Measurements from ENCODE around the gene ARRDC3.

The ARRDC3 gene

DNA sequence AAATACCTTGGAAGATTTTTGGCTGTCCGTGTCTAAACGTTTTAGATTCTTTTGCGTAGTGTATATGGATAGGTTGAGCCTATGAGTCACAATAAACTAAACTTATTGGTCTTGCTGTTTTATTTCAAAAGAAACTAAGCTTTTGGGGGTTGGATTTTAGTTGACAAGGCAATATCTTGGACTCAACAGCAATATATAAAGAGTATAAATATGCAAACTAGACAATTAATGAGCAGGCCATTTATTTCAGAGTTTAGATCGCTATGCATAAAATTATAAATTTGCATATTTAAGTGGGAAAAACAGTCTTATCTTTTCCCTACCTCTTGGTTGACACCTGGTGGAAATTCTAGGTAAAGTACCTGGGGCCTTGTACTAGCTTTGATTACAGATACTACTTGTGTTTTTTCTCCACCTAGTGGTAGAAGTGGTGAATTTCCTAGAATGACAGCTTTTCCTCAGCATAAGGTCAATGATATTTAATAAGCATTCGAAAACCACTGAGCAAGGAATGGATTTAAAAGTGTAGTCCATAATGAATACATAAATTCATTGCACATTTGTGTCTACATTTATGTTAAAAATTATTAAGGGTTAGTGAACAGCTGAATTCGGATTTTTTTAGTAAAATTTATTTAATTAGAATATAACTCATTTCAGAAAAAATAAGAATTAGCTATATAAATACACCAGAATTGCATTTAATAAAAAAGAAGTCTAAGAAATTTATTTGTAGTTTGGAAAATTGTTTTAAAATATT, 1.7 kb upstream of the ARRDC3 start:
- no peak for DNase-seq (ENCODE audit: low read depth in 1 of 2, low spot score in 1 of 2)

DNA sequence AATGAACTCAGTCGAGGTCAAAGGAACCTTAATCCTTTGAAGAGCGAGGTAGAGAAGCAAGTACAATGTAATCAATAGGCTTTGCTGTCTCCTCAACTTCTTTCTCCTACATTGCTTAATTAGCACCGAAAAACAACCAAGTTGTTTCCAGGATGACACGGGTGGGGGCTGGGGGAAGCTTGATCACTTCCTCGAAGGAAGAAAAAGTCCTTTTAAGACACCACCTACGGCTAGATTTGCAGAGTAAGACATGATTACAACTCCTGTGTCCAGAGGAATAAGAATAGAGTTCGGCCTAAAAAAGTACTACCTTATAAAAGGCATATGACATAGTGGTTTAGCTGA, 811 bp upstream of the ARRDC3 start:
- no peak for DNase-seq (ENCODE audit: low read depth in 1 of 2, low spot score in 1 of 2)

DNA sequence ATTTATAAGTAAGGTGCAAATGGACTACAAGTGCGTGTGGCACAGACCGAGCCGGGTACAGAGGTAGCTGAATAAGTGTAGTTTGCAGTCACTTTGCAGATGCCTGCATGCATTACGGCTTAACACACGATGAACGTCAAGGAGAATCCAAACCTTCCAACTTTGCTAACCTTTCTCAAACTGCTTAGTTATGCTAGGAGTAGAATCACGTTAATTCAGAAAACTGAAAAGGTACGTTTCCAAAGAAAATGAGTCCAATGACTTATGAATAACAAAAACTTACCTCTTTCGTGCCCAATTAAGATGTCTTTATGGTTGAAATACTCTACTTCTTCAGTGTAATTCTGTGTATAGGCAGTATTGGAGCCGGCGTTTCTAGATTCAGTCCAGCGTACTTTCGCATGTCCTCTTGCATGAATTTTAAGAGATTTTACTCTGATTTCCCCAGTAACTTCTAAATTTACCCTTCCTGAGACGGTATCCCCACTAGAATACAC, 539 bp downstream of the ARRDC3 start:
- DNase-seq (ENCODE audit: low read depth in 1 of 2, low spot score in 1 of 2) = peak in 1 of 2 donors; percentile 28

DNA sequence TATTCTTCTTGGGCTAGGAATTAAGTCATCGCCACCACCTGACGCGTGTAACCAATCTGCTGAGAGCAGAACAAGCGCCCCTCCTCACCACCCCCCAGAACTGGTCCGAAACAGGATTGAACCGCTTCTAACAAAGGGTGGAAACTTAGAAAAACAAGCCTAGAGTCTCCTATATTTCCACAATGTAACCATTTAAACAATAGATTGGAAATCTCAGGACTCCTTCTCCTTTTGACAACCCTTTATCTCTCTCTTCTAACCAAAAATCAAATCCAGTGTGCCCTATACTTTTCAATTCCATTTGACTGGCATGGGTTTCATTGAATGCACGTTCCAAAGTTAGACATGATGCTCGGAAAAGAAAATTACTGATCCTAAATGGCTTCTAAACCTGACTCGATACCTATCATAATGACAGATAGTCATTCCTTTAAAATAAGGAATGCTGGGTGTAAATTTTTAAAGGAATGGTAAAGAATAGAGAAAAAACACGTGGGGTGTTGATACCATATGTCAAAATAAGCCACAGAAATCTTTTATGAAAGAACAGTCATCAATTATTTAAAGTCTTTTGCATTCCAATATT, 1.2 kb downstream of the ARRDC3 start:
- peak; percentile 51 to 66 for DNase-seq (ENCODE audit: low read depth in 1 of 2, low spot score in 1 of 2)

- DNase-seq (ENCODE audit: low read depth in 1 of 2, low spot score in 1 of 2) = no peak
Measured at GRCh38 chr5:91381239-91381773, 1.8 kb downstream of the ARRDC3 start.

GRCh38 chr5:91380491-91381238, 2.5 kb downstream of the ARRDC3 start:
- peak; percentile 95 to 99 for DNase-seq (ENCODE audit: low read depth in 1 of 2, low spot score in 1 of 2)

GRCh38 chr5:91379914-91380490, 3.1 kb downstream of the ARRDC3 start:
- DNase-seq (ENCODE audit: low read depth in 1 of 2, low spot score in 1 of 2) = peak; percentile 90 to 93

GRCh38 chr5:91379246-91379913, 3.7 kb downstream of the ARRDC3 start:
- DNase-seq (ENCODE audit: low read depth in 1 of 2, low spot score in 1 of 2) = no peak

GRCh38 chr5:91378752-91379211, 4.3 kb downstream of the ARRDC3 start:
- no peak for DNase-seq (ENCODE audit: low read depth in 1 of 2, low spot score in 1 of 2)

GRCh38 chr5:91374893-91375520, 8.1 kb downstream of the ARRDC3 start:
- DNase-seq (ENCODE audit: low read depth in 1 of 2, low spot score in 1 of 2) = no peak

- no peak for DNase-seq (ENCODE audit: low read depth in 1 of 2, low spot score in 1 of 2)
Measured at GRCh38 chr5:91373600-91373999, 9.5 kb downstream of the ARRDC3 start.

DNA sequence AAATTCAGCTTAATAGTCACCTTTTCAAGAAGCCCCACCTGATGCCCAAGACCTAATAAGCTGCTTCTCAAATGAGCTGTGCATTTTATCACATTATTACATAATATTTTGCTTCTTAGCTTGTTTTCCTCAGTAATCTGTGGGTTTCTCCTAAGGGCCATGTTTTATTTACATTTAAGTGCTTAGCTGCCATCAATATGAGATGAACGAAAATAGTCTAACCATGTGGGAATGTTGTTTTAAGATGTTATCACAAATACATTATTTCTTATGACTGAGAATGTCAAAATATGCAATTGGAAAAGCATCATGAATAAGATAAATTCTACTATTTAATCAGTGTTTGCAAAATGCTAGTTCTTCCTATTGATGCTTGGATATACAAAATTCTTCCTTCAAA, 10.1 kb downstream of the ARRDC3 start:
- no peak for DNase-seq (ENCODE audit: low read depth in 1 of 2, low spot score in 1 of 2)

DNA sequence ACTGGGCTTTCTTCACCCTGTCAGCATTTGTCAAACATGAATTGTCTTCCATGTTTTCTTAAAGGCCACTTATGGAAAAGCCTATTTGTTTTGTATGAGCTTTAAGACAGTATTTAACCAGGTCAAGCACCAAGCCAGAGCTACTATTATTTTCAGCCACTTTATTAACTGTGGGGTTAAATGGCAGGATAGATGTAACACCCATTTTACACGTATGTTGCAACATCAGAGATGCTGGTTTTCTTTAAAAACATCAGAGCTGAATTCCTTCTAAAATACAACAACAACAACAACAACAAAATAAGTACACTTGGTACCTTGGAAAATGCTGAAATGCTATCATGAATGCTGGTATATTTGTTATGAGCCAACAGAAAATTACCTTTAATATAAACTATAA, 13.6 kb downstream of the ARRDC3 start:
- no peak for DNase-seq (ENCODE audit: low read depth in 1 of 2, low spot score in 1 of 2)

DNA sequence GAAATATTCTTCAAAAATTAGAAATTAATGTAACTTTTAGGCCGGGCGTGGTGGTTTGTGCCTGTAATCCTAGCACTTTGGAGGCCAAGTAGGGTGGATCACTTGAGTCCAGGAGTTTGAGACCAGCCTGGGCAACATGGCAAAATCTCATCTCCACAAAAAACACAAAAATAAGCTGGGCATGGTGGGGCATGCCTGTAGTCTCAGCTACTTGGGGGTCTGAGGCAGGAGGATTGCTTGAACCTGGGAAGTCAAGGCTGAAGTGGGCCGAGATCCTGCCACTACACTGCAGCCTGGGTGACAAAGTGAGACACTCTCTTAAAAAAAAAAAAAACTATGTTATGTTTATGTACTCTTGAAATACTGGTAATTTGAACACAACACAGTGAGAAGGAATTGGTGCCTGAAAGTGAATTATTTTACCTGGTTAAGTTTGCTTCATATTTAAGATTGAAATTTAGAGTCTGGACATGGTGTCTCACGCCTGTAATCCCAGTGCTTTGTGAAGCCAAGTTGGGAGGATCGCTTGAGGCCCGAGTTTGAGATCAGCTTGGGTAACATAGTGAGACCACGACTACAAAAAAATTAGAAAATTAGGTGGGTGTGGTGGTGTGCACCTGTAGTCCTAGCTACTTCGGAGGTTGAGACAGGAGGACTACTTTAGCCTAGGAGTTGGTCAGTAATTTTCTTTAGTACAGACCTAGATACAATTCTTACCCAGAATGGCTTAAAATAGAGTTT, 15.0 kb downstream of the ARRDC3 start:
- DNase-seq (ENCODE audit: low read depth in 1 of 2, low spot score in 1 of 2) = no peak

DNA sequence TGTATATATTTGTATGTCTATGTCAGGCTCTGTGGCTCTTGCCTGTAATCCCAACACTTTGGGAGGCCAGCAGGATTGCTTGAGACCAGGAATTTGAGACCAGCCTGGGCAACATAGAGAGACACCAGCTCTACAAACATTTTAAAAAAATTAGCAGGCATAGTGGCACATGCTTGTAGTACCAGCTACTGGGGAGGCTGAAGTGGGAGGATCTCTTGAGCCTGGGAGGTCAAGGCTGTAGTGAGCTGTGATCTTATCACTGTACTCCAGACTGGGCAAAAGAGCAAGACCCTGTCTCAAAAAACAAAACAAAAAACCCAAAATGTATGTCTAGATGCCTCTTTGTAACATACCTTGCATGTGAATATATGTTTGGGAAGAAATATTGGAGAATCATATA, 15.8 kb downstream of the ARRDC3 start:
- DNase-seq (ENCODE audit: low read depth in 1 of 2, low spot score in 1 of 2) = no peak

GRCh38 chr5:91366551-91366950, 16.6 kb downstream of the ARRDC3 start:
- DNase-seq (ENCODE audit: low read depth in 1 of 2, low spot score in 1 of 2) = no peak

DNA sequence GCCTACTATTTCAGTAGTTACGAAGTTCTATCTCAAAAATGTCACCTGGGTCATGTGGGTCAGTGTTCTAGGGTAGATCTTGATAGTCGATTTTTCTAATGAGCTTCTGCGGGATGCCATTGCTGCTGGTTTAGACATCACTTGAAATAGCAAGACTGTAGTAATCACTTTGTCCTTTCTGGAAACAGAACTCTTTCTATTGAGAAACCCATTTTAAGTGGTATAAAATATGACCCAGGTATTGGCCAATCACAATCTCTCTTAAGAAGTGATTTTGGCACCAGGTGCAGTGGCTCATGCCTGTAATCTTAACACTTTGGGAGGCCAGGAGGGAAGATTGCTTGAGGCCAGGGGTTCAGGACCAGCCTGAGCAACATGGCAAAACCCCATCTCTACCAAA, 17.6 kb downstream of the ARRDC3 start:
- DNase-seq (ENCODE audit: low read depth in 1 of 2, low spot score in 1 of 2) = no peak

DNA sequence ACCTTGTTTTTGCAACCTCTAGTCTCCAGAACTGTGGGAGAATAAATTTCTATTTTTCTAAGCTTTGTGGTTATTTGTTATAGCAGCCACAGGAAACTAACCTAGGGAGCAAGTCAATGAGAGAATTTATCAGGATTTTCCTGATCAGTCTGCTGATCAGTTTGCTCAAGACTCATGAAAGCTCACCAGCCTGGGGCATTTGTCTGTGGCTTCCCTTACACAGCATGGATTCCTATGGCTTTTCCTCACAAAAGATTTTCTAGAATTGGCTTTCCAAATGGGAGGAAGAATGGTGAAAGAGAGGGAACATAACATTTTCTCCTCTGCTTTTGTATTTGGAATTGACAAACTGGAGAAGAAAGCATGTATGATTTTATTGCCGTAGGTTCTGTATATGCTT, 20.2 kb downstream of the ARRDC3 start:
- no peak for DNase-seq (ENCODE audit: low read depth in 1 of 2, low spot score in 1 of 2)

DNA sequence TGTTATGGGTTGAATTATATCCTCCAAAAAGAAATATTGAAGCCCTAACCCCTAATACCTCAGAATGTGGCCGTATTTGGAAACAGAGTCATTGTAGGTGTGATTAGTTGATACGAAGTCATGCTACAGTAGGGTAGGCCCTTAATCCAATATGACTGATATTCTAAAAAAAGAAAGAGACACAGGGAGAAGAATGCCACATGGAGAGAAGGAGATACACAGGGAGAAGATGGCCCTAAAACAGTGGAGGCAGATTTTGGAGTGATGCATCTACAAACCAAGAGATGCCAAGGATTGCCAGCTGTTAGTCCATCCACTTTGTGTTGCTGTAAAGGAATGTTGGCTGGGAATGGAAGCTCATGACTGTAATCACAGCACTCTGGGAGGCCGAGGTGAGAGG, 21.3 kb downstream of the ARRDC3 start:
- no peak for DNase-seq (ENCODE audit: low read depth in 1 of 2, low spot score in 1 of 2)
